ENCODE results near the gene CD44. TPM values are rescaled to one million over a fixed set of nuclear protein-coding genes. Genes with fewer than 3 reads are reported as not detected.

The CD44 gene
- total and polyA plus RNA-seq, 10 of the 15 experiments (the other 5 are each of a cell fraction or from before 2014, with no cell fraction given), result 57.1 to 293 (median 120) TPM

- no peak for DNase-seq (ENCODE audit: low read depth, low spot score)
- H3K27ac ChIP-seq (ENCODE audit: control insufficient read depth, insufficient read depth), result no peak overlapping the region
- no peaks in the 10 kb centered on the region for H3K27me3 ChIP-seq (replicated peaks in 1 of 2; ENCODE audit: control insufficient read depth in 2 of 2, insufficient read depth in 2 of 2, low read length in 1 of 2)
- intact Hi-C loops (cut with micrococcal nuclease; ENCODE audit: unreplicated experiment) (no loop called here), in situ Hi-C loops (cut with MboI) (no loop called here)
- H3K4me3 ChIP-seq, result no peak overlapping the region
- POLR2A ChIA-PET, result no interaction called here
- ATAC-seq, result no peak
- WGBS (ENCODE audit: insufficient coverage, insufficient replicate concordance, low lambda C conversion rate, missing lambda C conversion rate), result 56% methylated on average over 7 of the region's 7 CpGs
- H3K9ac ChIP-seq (ENCODE audit: control insufficient read depth, insufficient read depth, low read length), result no peak overlapping the region
- H3K4me1 ChIP-seq (ENCODE audit: control insufficient read depth, insufficient read depth, low read length), result peaks cover 31% of the 10 kb centered on the region
- BruUV-seq (replicated peaks), result no TSS peak
- CTCF ChIA-PET, result interaction anchor here (1.2 to 8.1 kb wide), 6 partner anchors 12 to 234 kb away, joined by 3 to 111 read pairs (median 6); partner anchors contain the start of gene CD44
- RAD21 ChIA-PET (ENCODE audit: unreplicated experiment), result interaction anchor here (0.9 to 4.0 kb wide), 3 partner anchors 14 to 234 kb away, joined by 3 to 19 read pairs (median 5); partner anchors contain the start of gene CD44
- H3K79me2 ChIP-seq (ENCODE audit: control insufficient read depth, insufficient read depth, low read length), result peaks cover 37% of the 10 kb centered on the region
- peaks cover 0 to 2% of the 10 kb centered on the region in 2 experiments; a peak in 2 of 4 replicates for H3K36me3 ChIP-seq (ENCODE audit: control insufficient read depth in 2 of 2, insufficient read depth in 2 of 2, low read length in 1 of 2)
- FAIRE-seq, result no peak
- H4K20me1 ChIP-seq (ENCODE audit: control insufficient read depth, insufficient read depth), result no peaks in the 10 kb centered on the region
- H2AFZ ChIP-seq (ENCODE audit: control insufficient read depth, low read depth, low read length), result no peak overlapping the region
- H3K4me2 ChIP-seq (ENCODE audit: control insufficient read depth, insufficient read depth), result no peak overlapping the region
- SMC1A ChIA-PET (ENCODE audit: uncharacterized antibody, unreplicated experiment), result interaction anchor here (0.6 to 16.2 kb wide), 6 partner anchors 10 to 157 kb away, joined by 3 to 234 read pairs (median 8); no protein-coding TSS in a partner anchor
- H3K9me3 ChIP-seq (replicated peaks; ENCODE audit: control insufficient read depth, insufficient read depth, low read length), result no peaks in the 10 kb centered on the region
- TF ChIP-seq MXI1 (IDR thresholded peaks at IDR 0.05; ENCODE audit: low read depth, low read length) (no peak), MLLT1 (IDR thresholded peaks at IDR 0.05) (no peak), GATAD2B (conservative IDR thresholded peaks at IDR 0.05; ENCODE audit: low read depth) (no peak), CREM (IDR thresholded peaks at IDR 0.05; ENCODE audit: low read depth) (no peak), TCF7 (IDR thresholded peaks at IDR 0.05; ENCODE audit: borderline replicate concordance) (no peak), FOS (IDR thresholded peaks at IDR 0.05; ENCODE audit: borderline replicate concordance, extremely low read depth, insufficient read length) (no peak), KAT2A (conservative IDR thresholded peaks at IDR 0.05; ENCODE audit: control insufficient read depth, low read depth, low read length) (no peak), CBX5 (IDR thresholded peaks at IDR 0.05; ENCODE audit: low read depth) (no peak), RAD21 (IDR thresholded peaks at IDR 0.05; ENCODE audit: insufficient read depth, low read depth, low read length) (no peak), CUX1 (IDR thresholded peaks at IDR 0.05; ENCODE audit: insufficient replicate concordance, low read depth, low read length) (no peak), NFYB (IDR thresholded peaks at IDR 0.05; ENCODE audit: insufficient read depth, low read depth, low read length) (no peak), NFXL1 (IDR thresholded peaks at IDR 0.05; ENCODE audit: borderline replicate concordance) (no peak), E2F4 (IDR thresholded peaks at IDR 0.05; ENCODE audit: low read depth, low read length) (no peak), ASH2L (IDR thresholded peaks at IDR 0.05; ENCODE audit: borderline replicate concordance, low read depth) (no peak)
- TF ChIP-seq, protein P1, sequence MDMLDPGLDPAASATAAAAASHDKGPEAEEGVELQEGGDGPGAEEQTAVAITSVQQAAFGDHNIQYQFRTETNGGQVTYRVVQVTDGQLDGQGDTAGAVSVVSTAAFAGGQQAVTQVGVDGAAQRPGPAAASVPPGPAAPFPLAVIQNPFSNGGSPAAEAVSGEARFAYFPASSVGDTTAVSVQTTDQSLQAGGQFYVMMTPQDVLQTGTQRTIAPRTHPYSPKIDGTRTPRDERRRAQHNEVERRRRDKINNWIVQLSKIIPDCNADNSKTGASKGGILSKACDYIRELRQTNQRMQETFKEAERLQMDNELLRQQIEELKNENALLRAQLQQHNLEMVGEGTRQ (IDR thresholded peaks at IDR 0.05; ENCODE audit: borderline replicate concordance, low read depth, low read length), result no peak
Measured at GRCh38 chr11:35160246-35160824, 21.4 kb downstream of the CD44 start.

Measured in GM12878 (cell line).